Common myeloid progenitor, CD34-positive (primary cell): ENCODE data around the gene DOCK2.

Experiments
- CTCF ChIA-PET: fragments of 350-600 bp; sonication (Branson Sonifier 250); formaldehyde crosslinking; loops from one replicate; lab custom pipeline; 2021; ENCODE audit warnings: antibody characterized with exemption; lab: Charles Lee
- POLR2A ChIA-PET: fragments of 350-600 bp; sonication (Branson Sonifier 250); formaldehyde crosslinking; loops from one replicate; lab custom pipeline; 2021; ENCODE audit warnings: antibody characterized with exemption; lab: Charles Lee
- DNase-seq, 3 donors: peaks; one replicate each; pipeline versions ENCODE4 v3.0.0 to v3.0.0-alpha.2; 2013
- H3K27ac ChIP-seq, 2 experiments: 1 replicate in 1 of 2; 2 replicates in 1 of 2; pipeline ENCODE4 v1.7.0; 2013; ENCODE audit warnings: inconsistent platforms in 2 of 2, low read length in 2 of 2, mild to moderate bottlenecking in 2 of 2, low read depth in 1 of 2, moderate library complexity in 1 of 2; ENCODE audit not compliant: severe bottlenecking in 2 of 2, insufficient read depth in 1 of 2, poor library complexity in 1 of 2
- H3K27me3 ChIP-seq, 5 experiments: replicated peaks in 2 of 5; 1 replicate in 3 of 5; 2 replicates in 2 of 5; pipeline versions ENCODE4 v1.6.1 to v1.7.0; 2013; ENCODE audit warnings: low read length in 4 of 5, mild to moderate bottlenecking in 2 of 5, moderate library complexity in 2 of 5, inconsistent platforms in 1 of 5; ENCODE audit not compliant: insufficient read depth in 5 of 5, control insufficient read depth in 4 of 5
- H3K36me3 ChIP-seq, 4 experiments: 1 replicate in 2 of 4; 2 replicates in 2 of 4; pipeline versions ENCODE4 v1.6.1 to v1.7.0; 2013; ENCODE audit warnings: low read length in 3 of 4, control low read depth in 1 of 4, mild to moderate bottlenecking in 1 of 4; ENCODE audit not compliant: control insufficient read depth in 4 of 4, insufficient read depth in 4 of 4
- H3K4me1 ChIP-seq, 4 experiments: 1 replicate in 3 of 4; 2 replicates in 1 of 4; pipeline versions ENCODE4 v1.6.1 to v1.7.1; 2013; ENCODE audit warnings: low read length in 3 of 4, mild to moderate bottlenecking in 3 of 4, control low read depth in 1 of 4, inconsistent platforms in 1 of 4, moderate library complexity in 1 of 4; ENCODE audit not compliant: control insufficient read depth in 4 of 4, insufficient read depth in 4 of 4; ENCODE audit errors: control extremely low read depth in 1 of 4
- H3K4me3 ChIP-seq, 7 experiments: 1 replicate in 4 of 7; 2 replicates in 3 of 7; pipeline versions ENCODE4 v1.5.1 to v1.7.0; 2013; ENCODE audit warnings: mild to moderate bottlenecking in 7 of 7, low read length in 6 of 7, moderate library complexity in 6 of 7, inconsistent platforms in 2 of 7, low read depth in 2 of 7, control low read depth in 1 of 7; ENCODE audit not compliant: insufficient read depth in 4 of 7, control insufficient read depth in 1 of 7; ENCODE audit errors: extremely low read depth in 1 of 7
- H3K9me3 ChIP-seq, 5 experiments: 1 replicate in 4 of 5; 2 replicates in 1 of 5; pipeline versions ENCODE4 v1.6.1 to v1.7.1; 2013; ENCODE audit warnings: low read length in 4 of 5, mild to moderate bottlenecking in 2 of 5, inconsistent platforms in 1 of 5, low read depth in 1 of 5, moderate library complexity in 1 of 5; ENCODE audit not compliant: control insufficient read depth in 4 of 5, insufficient read depth in 2 of 5; ENCODE audit errors: control extremely low read depth in 1 of 5
- WGBS: methylation state at CpG from one replicate; pipeline ENCODE4 v1.1.5; 2013; ENCODE audit not compliant: insufficient coverage; 5-methylcytosine and 5-hydroxymethylcytosine counted together

DOCK2 gene

DNA sequence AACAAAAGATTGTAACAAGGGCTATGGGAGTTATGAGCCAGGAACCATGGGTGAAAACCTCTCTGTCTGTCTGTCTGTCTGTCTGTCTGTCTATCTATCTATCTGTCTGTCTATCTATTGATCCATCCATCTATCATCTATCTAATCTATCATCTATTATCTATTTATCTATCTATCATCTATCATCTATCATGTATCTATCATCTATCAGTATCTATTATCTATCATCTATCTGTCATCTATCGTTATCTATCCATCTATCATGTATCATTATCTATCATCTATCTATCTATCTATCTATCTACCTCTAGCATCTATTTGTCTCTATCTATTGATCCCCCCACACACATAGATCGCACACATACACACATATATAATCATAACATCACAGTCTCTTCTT lies 230.3 kb downstream of the DOCK2 start:
- Histone ChIP-seq H3K27me3 (no peaks in the 10 kb centered on the region), H3K4me1 (no peaks in the 10 kb centered on the region), H3K4me3 (no peak overlapping the region), H3K27ac (no peak overlapping the region), H3K36me3 (peaks cover 4 to 61% (median 26%) of the 10 kb centered on the region in 4 experiments), H3K9me3 (no peaks in the 10 kb centered on the region)
- ChIA-PET CTCF (no interaction called here), POLR2A (no interaction called here)
- no peak for DNase-seq
- WGBS, result 83% methylated on average over 1 of the region's 2 CpGs

DNA sequence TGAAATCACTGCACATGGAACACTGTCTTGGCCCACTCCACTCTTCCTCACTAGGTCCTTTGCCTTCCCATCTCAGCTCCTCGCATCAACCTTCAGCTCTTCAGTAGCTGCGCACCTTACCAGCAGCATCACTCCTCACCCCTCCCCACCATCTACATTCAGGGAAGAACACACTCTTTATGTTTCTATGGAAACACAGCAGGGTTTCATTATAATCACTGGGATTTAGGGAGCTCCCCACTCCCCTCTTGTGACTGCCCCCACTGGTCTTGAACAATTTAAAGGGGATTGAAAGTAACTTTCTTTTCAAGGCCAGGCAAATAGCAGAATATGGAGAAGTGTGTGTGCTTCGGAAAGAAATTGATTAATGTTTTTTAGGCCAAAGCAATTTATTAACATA lies 232.0 kb downstream of the DOCK2 start:
- Histone ChIP-seq H3K4me3 (no peak overlapping the region), H3K4me1 (no peaks in the 10 kb centered on the region), H3K36me3 (peaks cover 2 to 54% (median 24%) of the 10 kb centered on the region in 4 experiments), H3K27ac (no peak overlapping the region), H3K9me3 (no peaks in the 10 kb centered on the region), H3K27me3 (no peaks in the 10 kb centered on the region)
- no peak for DNase-seq
- ChIA-PET POLR2A (no interaction called here), CTCF (no interaction called here)
- WGBS, result no CpG with 5 or more reads among the region's 3 CpGs

DNA sequence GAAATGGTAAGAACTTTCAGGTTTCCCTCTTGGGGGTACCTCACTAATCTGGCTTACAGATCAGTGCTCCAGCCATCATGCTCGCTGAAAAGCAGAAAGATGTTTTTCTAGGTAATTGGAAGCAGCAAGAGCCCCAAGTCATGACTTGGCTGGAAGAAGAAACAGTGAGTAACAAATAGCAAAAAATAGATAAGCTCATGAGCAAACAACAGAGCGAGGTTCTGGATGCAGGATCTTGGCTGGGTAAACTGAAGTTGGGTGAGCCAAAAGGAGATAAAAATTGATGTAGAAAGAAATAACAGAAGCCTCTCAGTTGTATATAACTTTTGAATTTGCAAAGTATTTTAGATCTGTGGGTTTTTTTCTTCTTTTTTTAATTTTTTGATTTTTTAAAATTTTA lies 233.1 kb downstream of the DOCK2 start:
- DNase-seq, result no peak
- CTCF ChIA-PET, result no interaction called here

DNA sequence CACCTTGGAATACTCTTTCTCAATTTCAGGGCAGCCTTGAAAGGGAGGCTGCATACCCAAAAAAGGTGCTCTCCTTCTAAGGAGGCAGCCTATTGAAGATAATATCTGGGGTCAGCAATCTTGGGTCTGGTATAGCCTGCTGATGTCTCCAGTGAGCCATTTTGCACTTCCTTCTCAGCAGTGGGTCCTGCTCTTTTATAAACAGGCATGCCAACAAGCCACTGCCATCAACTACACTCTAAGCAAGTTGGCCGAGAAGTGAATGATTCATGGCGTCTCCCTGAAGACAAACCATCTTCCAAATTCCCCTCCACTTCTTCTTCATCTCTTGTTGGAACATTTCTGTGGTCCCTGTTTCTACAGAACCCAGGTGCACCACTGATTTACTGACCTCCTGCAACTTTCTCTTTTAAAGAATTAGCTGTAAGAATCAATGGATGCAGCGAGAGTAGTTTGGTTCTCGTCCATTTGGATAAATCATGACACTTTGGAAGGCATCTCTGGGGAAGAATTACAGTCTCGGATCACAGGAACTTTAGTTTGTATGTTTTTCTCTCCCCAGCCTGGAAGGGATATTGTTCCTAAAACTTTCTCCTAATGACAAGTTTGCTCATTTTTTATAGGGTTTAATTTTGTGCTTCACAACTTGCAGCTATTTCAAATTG lies 234.9 kb downstream of the DOCK2 start:
- CTCF ChIA-PET, result no interaction called here
- no peak for DNase-seq

More for the DNA sequence above, 233.1 kb downstream of the DOCK2 start:
- Histone ChIP-seq H3K9me3 (no peaks in the 10 kb centered on the region), H3K27ac (no peak overlapping the region), H3K4me3 (no peak overlapping the region), H3K27me3 (no peaks in the 10 kb centered on the region), H3K36me3 (peaks cover 2 to 47% (median 24%) of the 10 kb centered on the region in 4 experiments), H3K4me1 (no peaks in the 10 kb centered on the region)
- POLR2A ChIA-PET, result no interaction called here
- 100% methylated on average over 2 of the region's 2 CpGs for WGBS

DNA sequence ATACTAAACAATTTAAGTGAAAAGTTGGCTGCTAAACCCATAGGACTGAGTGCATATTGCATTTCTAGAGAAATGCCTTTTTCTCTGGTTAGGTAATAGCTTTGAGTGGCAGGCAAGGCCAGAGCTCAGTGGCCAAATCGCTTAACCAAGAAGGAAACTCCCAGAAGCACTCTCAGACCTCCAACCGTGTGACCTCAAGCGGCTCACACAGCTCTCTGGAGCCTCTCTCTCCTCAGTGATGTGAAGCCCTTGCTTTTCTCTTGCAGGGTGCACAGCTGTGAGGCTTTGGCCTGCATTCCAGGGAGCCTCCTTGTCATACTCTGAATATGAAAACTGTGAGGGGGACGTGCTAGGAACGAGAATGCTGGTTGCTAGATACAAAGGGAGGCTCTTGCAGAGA lies 236.6 kb downstream of the DOCK2 start:
- H3K27ac ChIP-seq, result no peak overlapping the region
- ChIA-PET POLR2A (no interaction called here), CTCF (interaction anchor here (0.6 to 1.0 kb wide), 2 partner anchors 107 to 352 kb away, joined by 3 read pairs; partner anchors contain the start of gene INSYN2B)
- H3K4me1 ChIP-seq, result no peaks in the 10 kb centered on the region
- H3K4me3 ChIP-seq, result no peak overlapping the region
- H3K9me3 ChIP-seq, result no peaks in the 10 kb centered on the region
- WGBS, result 98% methylated on average over 5 of the region's 5 CpGs
- no peaks in the 10 kb centered on the region for H3K27me3 ChIP-seq
- no peak for DNase-seq
- peaks cover 2 to 48% (median 21%) of the 10 kb centered on the region in 4 experiments for H3K36me3 ChIP-seq

More for the DNA sequence above, 234.9 kb downstream of the DOCK2 start:
- no peaks in the 10 kb centered on the region for H3K4me1 ChIP-seq
- no peak overlapping the region for H3K4me3 ChIP-seq
- WGBS, result 98% methylated on average over 4 of the region's 5 CpGs
- H3K27me3 ChIP-seq, result no peaks in the 10 kb centered on the region
- no peak overlapping the region for H3K27ac ChIP-seq
- H3K36me3 ChIP-seq, result peaks cover 2 to 55% (median 26%) of the 10 kb centered on the region in 4 experiments
- POLR2A ChIA-PET, result no interaction called here
- no peaks in the 10 kb centered on the region for H3K9me3 ChIP-seq

DNA sequence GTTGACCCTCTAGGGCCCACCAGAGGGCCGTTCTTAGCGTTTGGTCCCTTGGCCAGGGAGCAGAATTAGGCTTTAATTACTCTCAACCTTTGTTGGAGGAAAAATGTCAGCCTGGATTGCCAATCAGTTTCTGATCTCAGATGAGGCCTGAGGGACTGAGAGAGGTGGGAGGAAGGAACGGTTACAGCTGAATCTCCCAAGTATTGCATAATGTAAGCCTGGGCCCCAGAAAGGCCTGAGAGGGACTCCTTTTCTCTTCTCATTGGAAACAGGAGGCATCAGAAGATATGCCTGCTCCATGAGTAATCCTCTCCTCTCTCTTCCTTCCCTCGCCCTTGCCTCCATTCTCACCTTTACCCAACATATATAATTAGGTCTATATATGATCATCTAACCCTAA lies 237.5 kb downstream of the DOCK2 start:
- no peak for DNase-seq
- Histone ChIP-seq H3K27ac (no peak overlapping the region), H3K27me3 (no peaks in the 10 kb centered on the region), H3K4me1 (peaks cover 0 to 2% (median 1%) of the 10 kb centered on the region in 4 experiments), H3K4me3 (no peak overlapping the region), H3K36me3 (peaks cover 2 to 43% (median 20%) of the 10 kb centered on the region in 4 experiments), H3K9me3 (no peaks in the 10 kb centered on the region)
- ChIA-PET POLR2A (no interaction called here), CTCF (interaction anchor here (1.0 kb wide), 1 partner anchor 106 kb away, joined by 3 read pairs; the partner anchor contains the start of gene INSYN2B)
- 93% methylated on average over 2 of the region's 4 CpGs for WGBS

DNA sequence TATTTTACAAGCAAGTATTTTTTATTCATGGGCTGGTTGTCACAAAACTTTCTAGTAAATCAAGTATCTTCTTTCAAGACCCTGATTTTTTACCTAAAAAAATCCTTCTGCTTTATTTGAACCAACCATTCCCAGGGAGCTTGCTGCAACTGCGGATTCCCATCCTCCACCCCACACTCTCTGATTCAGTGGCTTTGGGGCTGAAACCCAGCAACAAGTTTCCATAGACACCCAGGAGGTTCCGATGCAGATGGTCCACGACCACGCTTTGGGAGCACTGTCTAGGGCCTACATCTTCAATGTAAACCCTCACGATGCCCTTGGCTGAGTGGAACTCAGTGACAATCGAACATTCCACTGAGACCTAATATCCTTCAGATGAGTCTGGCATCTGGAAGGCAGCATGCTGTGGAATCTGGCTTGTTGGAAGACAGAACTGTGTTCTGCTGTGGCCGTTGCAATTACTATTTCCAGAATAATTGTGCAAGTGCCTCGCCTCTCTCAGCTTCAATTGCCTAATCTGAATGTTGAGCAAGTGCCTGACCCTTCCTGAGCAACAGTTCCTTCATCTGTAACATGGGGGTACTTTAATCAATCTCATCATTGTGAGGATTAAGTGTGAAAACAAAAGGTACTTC lies 238.1 kb downstream of the DOCK2 start:
- WGBS, result 97% methylated on average over 8 of the region's 8 CpGs
- Histone ChIP-seq H3K4me1 (peaks cover 0 to 6% (median 4%) of the 10 kb centered on the region in 4 experiments), H3K9me3 (no peaks in the 10 kb centered on the region), H3K27ac (no peak overlapping the region), H3K4me3 (no peak overlapping the region), H3K36me3 (peaks cover 2 to 37% (median 18%) of the 10 kb centered on the region in 4 experiments), H3K27me3 (no peaks in the 10 kb centered on the region)
- ChIA-PET POLR2A (no interaction called here), CTCF (no interaction called here)
- DNase-seq, result no peak
